ENCODE results near the gene TSPAN4.

DNA sequence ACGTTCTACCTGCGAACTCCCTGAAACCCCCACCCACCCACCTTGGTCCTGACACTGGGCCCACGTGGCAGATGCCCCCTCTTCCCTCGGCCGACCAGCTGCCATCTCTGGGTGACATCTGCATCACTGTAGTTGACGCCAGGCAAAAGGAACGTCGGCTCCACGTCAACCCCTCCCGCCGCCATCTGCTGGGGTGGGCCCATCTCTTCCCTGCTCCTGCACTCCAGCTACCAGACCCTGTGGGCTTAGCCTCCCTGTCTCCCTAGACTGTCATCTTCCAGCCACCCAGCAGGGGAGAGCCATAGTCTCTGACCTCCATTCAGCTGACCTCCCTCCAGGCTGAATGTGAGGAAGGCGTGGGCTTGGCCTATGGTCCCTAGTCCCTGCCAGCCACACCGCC is 46.6 kb downstream of the TSPAN4 start:
- no peak for TF ChIP-seq POLR2A (IDR thresholded peaks at IDR 0.05)
- TF ChIP-seq, protein P1, sequence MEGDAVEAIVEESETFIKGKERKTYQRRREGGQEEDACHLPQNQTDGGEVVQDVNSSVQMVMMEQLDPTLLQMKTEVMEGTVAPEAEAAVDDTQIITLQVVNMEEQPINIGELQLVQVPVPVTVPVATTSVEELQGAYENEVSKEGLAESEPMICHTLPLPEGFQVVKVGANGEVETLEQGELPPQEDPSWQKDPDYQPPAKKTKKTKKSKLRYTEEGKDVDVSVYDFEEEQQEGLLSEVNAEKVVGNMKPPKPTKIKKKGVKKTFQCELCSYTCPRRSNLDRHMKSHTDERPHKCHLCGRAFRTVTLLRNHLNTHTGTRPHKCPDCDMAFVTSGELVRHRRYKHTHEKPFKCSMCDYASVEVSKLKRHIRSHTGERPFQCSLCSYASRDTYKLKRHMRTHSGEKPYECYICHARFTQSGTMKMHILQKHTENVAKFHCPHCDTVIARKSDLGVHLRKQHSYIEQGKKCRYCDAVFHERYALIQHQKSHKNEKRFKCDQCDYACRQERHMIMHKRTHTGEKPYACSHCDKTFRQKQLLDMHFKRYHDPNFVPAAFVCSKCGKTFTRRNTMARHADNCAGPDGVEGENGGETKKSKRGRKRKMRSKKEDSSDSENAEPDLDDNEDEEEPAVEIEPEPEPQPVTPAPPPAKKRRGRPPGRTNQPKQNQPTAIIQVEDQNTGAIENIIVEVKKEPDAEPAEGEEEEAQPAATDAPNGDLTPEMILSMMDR (IDR thresholded peaks at IDR 0.05 in 4 of 5, conservative IDR thresholded peaks at IDR 0.05 in 1 of 5), result no peak

Measured in gastrocnemius medialis (tissue), 4 donors.